Endothelial cell of umbilical vein (primary cell): ENCODE measurements around the gene CZIB. TPM values are rescaled to one million over a fixed set of nuclear protein-coding genes. Genes with fewer than 3 reads are reported as not detected.

Experiments used
- BruUV-seq: library from RNA; stranded (reverse); fragments of 400-500 nt; replicated peaks from 2 replicates; lab custom pipeline; 2021; lab: Mats Ljungman, UMichigan
- CTCF ChIA-PET: fragments of 300-600, 350-600 bp; sonication (Branson Sonifier 250); formaldehyde crosslinking; loops from one replicate; lab custom pipeline; 2021; ENCODE audit warnings: antibody characterized with exemption, inconsistent platforms; lab: Charles Lee
- POLR2A ChIA-PET: fragments of 300-600, 350-600 bp; sonication (Branson Sonifier 250); formaldehyde crosslinking; loops from one replicate; lab custom pipeline; 2021; ENCODE audit warnings: antibody characterized with exemption, inconsistent platforms; lab: Charles Lee
- DNase-seq: peaks from one replicate; pipeline ENCODE4 v3.0.0-alpha.2; 2011; ENCODE audit warnings: low read depth, low spot score
- FAIRE-seq: peaks from 2 replicates; lab custom pipeline; 2011; peaks lifted over from hg19 to GRCh38; lab: Jason Lieb, UNC
- H2AFZ ChIP-seq: 2 replicates; pipeline ENCODE4 v1.6.0; 2012; ENCODE audit warnings: low read depth, low read length, control low read depth, inconsistent platforms
- H3K27ac ChIP-seq: 2 replicates; pipeline ENCODE4 v1.5.1; 2011; ENCODE audit warnings: low read depth, mild to moderate bottlenecking, control low read depth, low read length, moderate library complexity; ENCODE audit not compliant: insufficient read depth
- H3K27me3 ChIP-seq, 2 experiments: 2 replicates each; pipeline versions ENCODE4 v1.6.0 to v1.6.1; 2011; ENCODE audit warnings: low read length in 2 of 2, mixed read lengths in 1 of 2; ENCODE audit not compliant: control insufficient read depth in 2 of 2, insufficient read depth in 2 of 2
- H3K36me3 ChIP-seq, 2 experiments: 2 replicates in 1 of 2; 3 replicates in 1 of 2; pipeline ENCODE4 v1.5.1; 2011; ENCODE audit warnings: low read length in 2 of 2, mild to moderate bottlenecking in 1 of 2, moderate library complexity in 1 of 2; ENCODE audit not compliant: control insufficient read depth in 2 of 2, insufficient read depth in 2 of 2; ENCODE audit errors: extremely low read depth in 1 of 2
- H3K4me1 ChIP-seq: 3 replicates; pipeline ENCODE4 v1.5.1; 2011; ENCODE audit warnings: mild to moderate bottlenecking, low read length; ENCODE audit not compliant: control insufficient read depth, insufficient read depth; ENCODE audit errors: extremely low read depth
- H3K4me2 ChIP-seq: 2 replicates; pipeline ENCODE4 v1.6.1; 2011; ENCODE audit warnings: low read length, control low read depth, mixed read lengths; ENCODE audit not compliant: insufficient read depth
- H3K4me3 ChIP-seq, 3 experiments: fragments of 200-600 bp in 1 of 3; sonication (generic), shearing (Covaris generic) in 1 of 3; replicated peaks in 1 of 3; 2 replicates each; pipeline ENCODE4 v1.5.1; 2011 to 2016; ENCODE audit warnings: control low read depth in 3 of 3, low read length in 3 of 3, mild to moderate bottlenecking in 2 of 3, inconsistent platforms in 1 of 3, low read depth in 1 of 3, moderate library complexity in 1 of 3; ENCODE audit not compliant: insufficient read depth in 1 of 3
- H3K79me2 ChIP-seq: 2 replicates; pipeline ENCODE4 v1.6.0; 2012; ENCODE audit warnings: low read length, inconsistent platforms; ENCODE audit not compliant: control insufficient read depth, insufficient read depth
- H3K9ac ChIP-seq: replicated peaks from 2 replicates; pipeline ENCODE3; 2011; ENCODE audit warnings: low read length, control low read depth; ENCODE audit not compliant: insufficient read depth; ENCODE audit errors: extremely low read depth
- H3K9me1 ChIP-seq: replicated peaks from 3 replicates; pipeline ENCODE4 v1.6.0; 2011; ENCODE audit warnings: mild to moderate bottlenecking, low read length; ENCODE audit not compliant: control insufficient read depth, insufficient read depth; ENCODE audit errors: extremely low read depth
- H3K9me3 ChIP-seq: replicated peaks from 2 replicates; pipeline ENCODE4 v1.5.1; 2012; ENCODE audit warnings: low read length, inconsistent platforms; ENCODE audit not compliant: control insufficient read depth, insufficient read depth
- H4K20me1 ChIP-seq: replicated peaks from 2 replicates; pipeline ENCODE3; 2011; ENCODE audit warnings: mild to moderate bottlenecking, low read length; ENCODE audit not compliant: control insufficient read depth, insufficient read depth; ENCODE audit errors: extremely low read depth
- CTCF ChIP-seq, 2 donors: IDR thresholded peaks; 1 replicate in 1 of 2; 2 replicates in 1 of 2; pipeline ENCODE4 v1.5.1; 2011; ENCODE audit warnings: low read length in 2 of 2, mild to moderate bottlenecking in 2 of 2, moderate library complexity in 2 of 2, control low read depth in 1 of 2, inconsistent platforms in 1 of 2, low read depth in 1 of 2; ENCODE audit not compliant: insufficient read depth in 1 of 2; ENCODE audit errors: extremely low read depth in 1 of 2
- EZH2 ChIP-seq: IDR thresholded peaks from 2 replicates; pipeline ENCODE4 v1.6.1; 2012; ENCODE audit warnings: borderline replicate concordance, low read depth, mild to moderate bottlenecking, moderate library complexity, low read length, inconsistent platforms; ENCODE audit not compliant: severe bottlenecking
- FOS ChIP-seq: IDR thresholded peaks from 2 replicates; pipeline ENCODE4 v1.6.1; 2011; ENCODE audit warnings: mild to moderate bottlenecking, low read length, moderate library complexity, borderline replicate concordance; ENCODE audit not compliant: insufficient read depth
- GATA2 ChIP-seq: IDR thresholded peaks from 2 replicates; pipeline ENCODE4 v1.7.0; 2011; ENCODE audit warnings: low read depth, mild to moderate bottlenecking, moderate library complexity, mixed read lengths, low read length; ENCODE audit not compliant: insufficient read length, insufficient read depth
- JUN ChIP-seq: IDR thresholded peaks from 2 replicates; pipeline ENCODE4 v1.6.1; 2011; ENCODE audit warnings: borderline replicate concordance, low read depth; ENCODE audit not compliant: insufficient read length, insufficient read depth
- MAX ChIP-seq: IDR thresholded peaks from 2 replicates; pipeline ENCODE4 v1.6.1; 2011; ENCODE audit not compliant: insufficient read depth, insufficient read length
- MYC ChIP-seq: IDR thresholded peaks from one replicate; pipeline ENCODE4 v1.6.1; 2011; ENCODE audit warnings: mild to moderate bottlenecking, low read depth, low read length
- POLR2A ChIP-seq: IDR thresholded peaks from 2 replicates; pipeline ENCODE4 v1.6.1; 2012; ENCODE audit warnings: low read depth, mild to moderate bottlenecking, control low read depth, low read length
- POLR2AphosphoS5 ChIP-seq: IDR thresholded peaks from 2 replicates; pipeline ENCODE4 v1.6.1; 2012; ENCODE audit warnings: low read depth, mild to moderate bottlenecking, control low read depth, low read length, moderate library complexity; ENCODE audit not compliant: insufficient read depth
- dilution Hi-C: fragments of 300-500 bp; cut with MboI; formaldehyde crosslinking; loops from one replicate; pipeline ENCODE4 v1.15.0; 2019; ENCODE audit warnings: low sequenced_read_pairs; ENCODE audit not compliant: extremely low pct_ligation_motif_present
- intact Hi-C: fragments of 100-400 bp; cut with micrococcal nuclease; formaldehyde crosslinking; loops from one replicate; pipeline ENCODE4 v1.10.0; 2022
- polyA plus RNA-seq, 4 experiments: library from polyadenylated mRNA; depleted of rRNA in 3 of 4; stranded (reverse) in 3 of 4; unstranded in 1 of 4; fragments of >200 nt; gene quantifications; 2 replicates each; pipeline versions ENCODE4 v1.2.1 to v1.2.3, GENCODE V29; 2011 to 2012; ENCODE audit warnings: missing spikeins in 1 of 4
- total RNA-seq: library from RNA; stranded (reverse); gene quantifications from 2 replicates; pipeline ENCODE4 v1.2.3, GENCODE V29; 2021

CZIB gene
- total and polyA plus RNA-seq, 2 donors (not counting 3 experiments of a cell fraction or from before 2014, with no cell fraction given) = 60.1 to 65.9 TPM

- Histone ChIP-seq H4K20me1 (no peaks in the 10 kb centered on the region), H3K9ac (no peak overlapping the region), H2AFZ (no peak overlapping the region), H3K9me1 (no peaks in the 10 kb centered on the region), H3K79me2 (no peaks in the 10 kb centered on the region), H3K4me1 (no peaks in the 10 kb centered on the region), H3K27me3 (no peaks in the 10 kb centered on the region), H3K9me3 (no peaks in the 10 kb centered on the region), H3K27ac (no peak overlapping the region), H3K36me3 (peaks cover 0 to 19% of the 10 kb centered on the region in 2 experiments), H3K4me3 (no peak overlapping the region), H3K4me2 (no peak overlapping the region)
- intact Hi-C loops (no loop called here), dilution Hi-C loops (no loop called here)
- FAIRE-seq (no peak), DNase-seq (no peak)
- CTCF ChIA-PET = no interaction called here
- BruUV-seq = no TSS peak
- POLR2A ChIA-PET = no interaction called here
- TF ChIP-seq EZH2 = no peak
Measured at GRCh38 chr1:53254011-53254640, 33.7 kb upstream of the CZIB start.

GRCh38 chr1:53250325-53250724, 29.9 kb upstream of the CZIB start:
- POLR2A ChIA-PET = no interaction called here
- no peaks in the 10 kb centered on the region for H4K20me1 ChIP-seq
- intact Hi-C loops = no loop called here
- no peak overlapping the region for H3K27ac ChIP-seq
- no peak overlapping the region for H3K4me3 ChIP-seq
- TF ChIP-seq POLR2A (no peak), JUN (no peak), EZH2 (no peak), FOS (no peak), GATA2 (no peak), POLR2AphosphoS5 (no peak), MAX (no peak), MYC (no peak), CTCF (IDR thresholded peaks at IDR 0.05; ENCODE audit: extremely low read depth in 1 of 2, insufficient read depth in 1 of 2, low read depth in 1 of 2, low read length in 2 of 2) (no peak)
- peaks cover 0 to 13% of the 10 kb centered on the region in 2 experiments for H3K36me3 ChIP-seq
- no peak overlapping the region for H2AFZ ChIP-seq
- CTCF ChIA-PET = no interaction called here
- H3K9me3 ChIP-seq = no peaks in the 10 kb centered on the region
- H3K79me2 ChIP-seq = no peaks in the 10 kb centered on the region
- H3K9me1 ChIP-seq = no peaks in the 10 kb centered on the region
- DNase-seq = no peak
- no TSS peak for BruUV-seq
- no peak overlapping the region for H3K9ac ChIP-seq
- FAIRE-seq = no peak
- no peaks in the 10 kb centered on the region for H3K4me1 ChIP-seq
- dilution Hi-C loops = no loop called here
- no peak overlapping the region for H3K4me2 ChIP-seq
- H3K27me3 ChIP-seq = no peaks in the 10 kb centered on the region
